Stimulated activated CD4-positive, alpha-beta T cell treated with anti-CD3 and anti-CD28 coated beads, Interleukin-12 subunit alpha, Interleukin-12 subunit beta, amount 100 ng/mL, for 24 hours (primary cell): ENCODE measurements around the gene SARDH.
A peak's percentile ranks its signal among the peaks of the same experiment; 100 is the strongest.

Experiments
- DNase-seq, 2 experiments: peaks; one replicate each; pipeline ENCODE4 v3.0.0-alpha.2; 2020; ENCODE audit warnings: low read depth in 2 of 2

The SARDH gene, protein sequence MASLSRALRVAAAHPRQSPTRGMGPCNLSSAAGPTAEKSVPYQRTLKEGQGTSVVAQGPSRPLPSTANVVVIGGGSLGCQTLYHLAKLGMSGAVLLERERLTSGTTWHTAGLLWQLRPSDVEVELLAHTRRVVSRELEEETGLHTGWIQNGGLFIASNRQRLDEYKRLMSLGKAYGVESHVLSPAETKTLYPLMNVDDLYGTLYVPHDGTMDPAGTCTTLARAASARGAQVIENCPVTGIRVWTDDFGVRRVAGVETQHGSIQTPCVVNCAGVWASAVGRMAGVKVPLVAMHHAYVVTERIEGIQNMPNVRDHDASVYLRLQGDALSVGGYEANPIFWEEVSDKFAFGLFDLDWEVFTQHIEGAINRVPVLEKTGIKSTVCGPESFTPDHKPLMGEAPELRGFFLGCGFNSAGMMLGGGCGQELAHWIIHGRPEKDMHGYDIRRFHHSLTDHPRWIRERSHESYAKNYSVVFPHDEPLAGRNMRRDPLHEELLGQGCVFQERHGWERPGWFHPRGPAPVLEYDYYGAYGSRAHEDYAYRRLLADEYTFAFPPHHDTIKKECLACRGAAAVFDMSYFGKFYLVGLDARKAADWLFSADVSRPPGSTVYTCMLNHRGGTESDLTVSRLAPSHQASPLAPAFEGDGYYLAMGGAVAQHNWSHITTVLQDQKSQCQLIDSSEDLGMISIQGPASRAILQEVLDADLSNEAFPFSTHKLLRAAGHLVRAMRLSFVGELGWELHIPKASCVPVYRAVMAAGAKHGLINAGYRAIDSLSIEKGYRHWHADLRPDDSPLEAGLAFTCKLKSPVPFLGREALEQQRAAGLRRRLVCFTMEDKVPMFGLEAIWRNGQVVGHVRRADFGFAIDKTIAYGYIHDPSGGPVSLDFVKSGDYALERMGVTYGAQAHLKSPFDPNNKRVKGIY

DNA sequence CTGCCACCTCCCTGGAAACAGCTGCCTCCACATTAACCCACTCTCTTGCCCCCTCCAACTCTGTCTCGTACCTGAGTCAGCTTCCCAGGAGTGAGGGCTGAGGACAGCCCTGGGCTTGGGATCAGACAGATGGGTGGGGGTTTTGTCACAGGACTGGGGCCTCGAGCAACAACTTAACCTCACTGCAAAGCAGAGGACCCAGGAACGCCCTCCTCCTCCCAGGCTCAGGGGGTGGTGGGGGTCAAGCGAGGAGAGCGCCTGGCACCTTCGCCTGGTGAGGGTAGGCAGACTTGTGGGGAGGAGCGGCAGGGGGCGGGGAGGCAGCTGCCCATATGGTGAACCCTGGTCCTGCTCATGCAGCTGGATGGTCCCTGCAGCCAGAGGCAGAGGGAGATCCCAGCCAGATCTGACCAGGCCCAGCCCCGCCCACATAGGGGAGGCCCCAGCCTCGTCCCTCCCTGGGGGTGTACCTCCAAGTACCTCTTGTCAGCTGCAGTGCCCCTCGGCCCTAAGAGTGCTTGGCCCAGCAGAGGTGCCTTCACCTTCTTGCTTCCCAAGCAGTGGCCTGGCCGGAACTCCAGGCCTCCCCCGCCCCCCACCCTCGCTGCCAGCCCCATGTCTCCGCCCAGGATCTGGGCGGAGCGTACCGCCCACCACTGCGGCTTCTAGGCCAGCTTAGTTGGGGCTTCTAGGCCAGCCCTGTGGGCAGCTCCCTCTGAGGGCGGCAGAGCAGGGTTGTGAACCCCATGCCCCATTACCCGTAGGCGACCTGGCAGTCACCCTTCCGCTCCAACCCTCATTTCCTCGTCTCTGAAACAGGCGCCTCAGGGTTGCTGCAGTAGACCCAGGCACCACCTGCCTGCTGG lies at the start of gene SARDH:
SARDH (minus strand) TSS at position 579 of the 866 bp plus-strand sequence. CDS start 4,179 bp downstream, outside the sequence.
- peak in 1 of 2 experiments; percentile 28 for DNase-seq

DNA sequence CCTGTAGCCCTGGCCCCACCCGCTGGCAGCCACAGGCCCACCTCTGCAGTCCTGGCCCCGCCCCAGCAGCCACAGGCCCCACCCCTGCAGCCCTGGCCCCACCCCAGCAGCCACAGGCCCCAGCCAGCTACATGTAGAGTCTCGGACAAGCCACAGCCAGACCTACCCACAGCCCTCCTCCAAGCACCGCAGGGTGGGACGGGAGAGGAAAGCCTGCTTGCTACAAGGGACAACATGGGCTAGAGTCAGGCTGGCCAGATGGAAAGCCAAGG lies 49.5 kb upstream of the SARDH start:
- no peak for DNase-seq

DNA sequence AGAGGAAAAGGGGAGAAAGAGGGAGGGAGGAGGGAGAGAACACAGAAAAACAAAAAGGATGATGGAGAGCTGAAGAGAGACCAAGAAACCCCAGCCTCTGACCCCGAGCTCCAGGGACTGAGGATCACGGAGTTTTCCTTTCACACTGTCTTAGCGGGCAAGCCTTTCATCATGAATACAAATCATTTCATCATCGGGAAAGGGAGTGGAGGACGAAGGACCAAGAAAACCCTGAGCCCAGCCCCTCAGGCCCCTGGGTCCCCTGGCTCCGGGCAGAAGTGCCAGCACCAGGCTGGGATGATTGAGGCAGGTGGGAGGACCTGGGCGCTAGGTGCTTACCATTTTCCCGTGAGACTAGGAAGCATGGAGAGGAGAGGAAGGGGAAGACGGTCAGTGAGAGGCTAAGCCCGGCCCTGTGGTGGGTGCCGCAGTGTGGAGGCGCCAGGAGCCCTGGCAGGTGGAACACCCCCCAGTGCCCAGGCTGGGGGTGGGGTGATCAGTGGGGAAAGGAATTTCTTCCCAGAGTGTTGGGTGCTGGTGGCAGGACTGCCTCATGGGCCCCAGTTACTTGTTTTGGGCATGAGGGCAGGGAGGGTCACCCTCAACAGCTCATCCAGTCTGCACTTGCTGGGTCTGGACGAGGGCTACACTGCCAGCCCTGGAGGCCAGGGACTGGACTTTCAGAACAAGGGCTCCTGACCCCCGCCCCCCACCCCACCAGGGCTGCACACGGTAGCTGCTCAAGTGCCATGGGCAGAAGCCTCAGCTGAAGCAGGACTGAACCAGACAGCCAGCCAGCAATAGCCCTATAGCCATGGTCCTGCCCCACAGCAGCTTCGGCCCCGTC lies 49.0 kb upstream of the SARDH start:
- DNase-seq = no peak

DNA sequence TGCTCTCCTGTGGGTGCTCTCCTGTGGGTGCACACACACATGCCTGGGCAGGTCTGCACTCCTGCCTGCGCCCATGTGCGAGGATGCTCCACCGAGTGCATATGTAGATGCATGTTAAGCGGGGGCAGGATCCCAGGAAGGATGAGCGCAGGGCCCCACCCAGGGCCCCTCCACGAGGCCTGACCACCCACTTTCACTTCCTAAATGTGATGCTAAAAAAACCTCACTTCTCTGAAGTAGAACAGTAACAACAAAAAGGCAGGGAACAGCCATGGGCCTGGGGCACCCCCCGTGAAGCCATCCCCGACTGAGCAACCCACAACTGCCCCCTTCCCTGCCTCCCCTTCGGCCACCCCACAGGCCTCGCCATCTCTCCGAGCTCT lies 48.2 kb upstream of the SARDH start:
- DNase-seq = no peak

DNA sequence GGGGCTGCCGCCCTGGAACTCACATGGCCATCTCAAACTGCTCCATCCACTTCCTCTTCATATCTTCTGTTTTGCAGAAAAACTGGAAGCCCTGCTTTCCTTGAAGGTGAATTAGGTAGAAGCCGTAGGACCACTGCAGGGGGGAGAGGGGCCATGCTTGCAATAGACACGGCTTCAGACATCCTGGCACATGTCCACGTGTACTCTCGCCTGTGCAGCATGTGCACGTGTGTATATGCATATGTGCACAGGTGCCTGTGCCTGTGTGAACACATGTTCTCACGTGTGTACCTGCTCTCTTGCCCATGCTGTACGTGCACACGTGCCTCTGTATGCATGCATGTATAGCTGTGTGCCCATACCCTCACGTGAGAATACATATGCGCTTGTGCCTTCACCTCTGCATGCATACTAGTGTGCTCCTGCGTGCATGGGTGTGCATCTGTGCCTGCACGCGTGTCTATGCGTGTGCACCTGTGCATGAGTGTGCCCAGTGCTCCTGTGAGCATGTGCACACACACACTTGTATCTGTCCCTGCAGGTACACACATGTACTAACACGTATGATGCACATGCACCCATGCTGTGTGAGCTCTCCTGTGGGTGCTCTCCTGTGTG lies 47.7 kb upstream of the SARDH start:
- no peak for DNase-seq

DNA sequence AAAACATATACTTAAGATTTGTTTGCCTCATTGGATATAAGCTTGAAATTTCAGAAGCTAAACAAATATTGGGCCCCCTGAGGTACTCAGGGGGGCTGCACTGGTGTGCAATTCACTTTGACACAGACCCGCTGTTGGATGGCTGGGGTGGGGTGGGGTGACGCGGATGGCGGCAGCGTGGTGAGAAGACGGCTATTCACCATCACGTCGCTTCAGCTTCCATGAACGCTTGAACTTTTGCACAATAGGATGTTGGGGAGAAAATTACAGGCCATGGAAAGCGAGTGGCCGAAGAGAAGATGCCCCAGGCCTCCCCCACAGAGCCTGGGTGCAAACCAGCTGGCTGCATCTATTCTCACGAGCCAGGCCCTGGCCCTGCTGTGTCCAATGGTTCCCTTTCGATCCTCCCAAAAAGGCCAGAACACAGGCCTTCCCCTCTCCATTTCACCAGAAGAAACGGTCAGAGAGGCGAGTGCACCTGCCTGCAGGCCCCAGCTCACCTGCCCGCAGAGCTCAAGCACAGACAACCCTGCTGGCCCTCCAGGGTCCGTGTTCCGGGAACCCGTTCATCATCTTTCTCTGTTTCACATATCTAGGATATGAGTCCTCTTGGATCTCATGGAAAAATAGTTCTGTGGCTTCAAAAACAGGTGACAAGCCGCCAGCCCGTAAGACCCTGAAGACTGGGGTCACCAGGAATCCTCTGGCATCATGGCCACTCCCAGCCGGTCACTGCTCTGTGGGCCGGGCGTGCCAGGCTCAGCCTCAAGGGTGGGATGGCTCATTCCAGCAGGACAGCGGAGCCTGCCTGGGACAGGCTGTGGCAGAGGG lies 46.8 kb upstream of the SARDH start:
- DNase-seq = no peak

DNA sequence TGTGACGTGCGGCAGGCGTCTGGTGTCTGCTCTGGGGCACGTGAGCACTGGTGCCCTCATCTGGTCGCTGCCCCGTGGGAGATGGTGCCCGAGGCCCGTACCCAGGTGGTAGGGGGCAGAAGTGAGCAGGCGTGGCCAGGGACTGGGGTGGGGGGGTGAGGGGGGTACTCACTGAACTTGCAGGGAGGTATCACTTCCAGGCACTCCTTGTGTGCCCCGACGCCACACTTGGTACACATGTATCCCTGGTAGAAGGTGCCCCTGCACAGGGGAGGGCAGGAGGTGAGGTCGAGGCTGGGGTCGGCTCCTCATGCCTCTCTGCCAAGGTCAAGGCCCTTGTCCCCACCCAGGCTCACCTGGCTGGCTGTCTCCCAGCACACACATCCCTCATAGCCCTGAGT lies 45.2 kb upstream of the SARDH start:
- no peak for DNase-seq

DNA sequence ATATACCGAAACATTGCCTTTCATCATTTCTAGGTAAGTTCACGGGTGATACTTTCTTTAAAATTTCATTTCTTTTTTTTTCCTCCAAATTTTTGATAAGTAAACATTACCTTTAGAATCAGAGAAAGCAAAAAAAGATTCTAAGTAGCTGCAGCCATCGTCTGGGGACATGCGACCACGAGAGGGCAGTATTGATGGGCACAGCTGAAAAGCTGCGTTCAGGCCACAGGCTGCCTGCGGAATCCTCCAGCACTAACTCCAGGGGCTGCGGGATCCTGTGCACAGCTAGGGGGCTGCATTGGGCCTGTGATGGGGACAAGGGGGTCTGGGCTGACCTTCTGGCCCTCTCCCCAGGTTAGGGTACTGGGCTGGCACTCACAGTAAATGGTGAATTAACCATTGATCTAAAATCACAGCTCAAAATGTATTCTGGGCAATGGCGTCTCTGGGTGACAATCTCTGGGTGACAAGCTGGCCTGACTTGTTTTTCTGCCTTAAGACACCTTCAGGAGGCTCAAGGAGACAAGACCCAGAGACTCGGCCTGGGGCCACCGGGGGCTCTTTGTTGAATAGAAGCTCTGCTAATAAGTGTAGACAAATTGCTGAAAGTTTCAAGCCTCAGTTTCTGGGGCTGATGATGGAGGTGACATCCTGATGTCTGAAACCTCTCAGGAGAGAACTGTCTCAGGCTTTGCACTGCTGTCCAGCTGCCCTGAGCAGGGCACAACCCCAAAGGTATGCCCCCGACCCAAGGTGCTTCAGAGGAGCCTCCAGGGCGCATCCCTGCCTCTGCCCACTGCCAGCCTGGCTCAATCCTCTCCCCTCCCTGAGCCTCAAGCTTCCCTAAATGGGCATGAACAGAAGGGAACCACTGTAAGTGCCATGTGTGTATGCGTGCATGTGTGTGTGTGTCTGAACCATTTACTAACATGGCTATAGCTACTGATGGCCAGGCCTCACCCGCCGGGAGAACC lies 44.3 kb upstream of the SARDH start:
- peak; percentile 33 to 66 for DNase-seq

DNA sequence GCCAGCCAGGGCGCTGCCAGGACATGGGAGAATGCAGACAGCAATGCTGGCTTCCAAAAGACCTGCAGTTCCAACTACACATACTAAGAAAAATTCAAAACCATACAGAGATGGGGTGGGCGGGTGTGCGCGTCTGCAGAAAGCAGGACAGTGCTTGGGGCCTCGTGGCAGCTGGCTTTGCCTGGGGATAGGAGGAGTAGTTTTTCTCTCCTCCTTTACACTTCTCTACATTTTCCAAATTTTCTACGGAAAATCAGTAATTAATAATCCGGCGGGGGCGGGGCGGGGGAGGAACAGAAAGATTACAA lies 43.6 kb upstream of the SARDH start:
- no peak for DNase-seq

DNA sequence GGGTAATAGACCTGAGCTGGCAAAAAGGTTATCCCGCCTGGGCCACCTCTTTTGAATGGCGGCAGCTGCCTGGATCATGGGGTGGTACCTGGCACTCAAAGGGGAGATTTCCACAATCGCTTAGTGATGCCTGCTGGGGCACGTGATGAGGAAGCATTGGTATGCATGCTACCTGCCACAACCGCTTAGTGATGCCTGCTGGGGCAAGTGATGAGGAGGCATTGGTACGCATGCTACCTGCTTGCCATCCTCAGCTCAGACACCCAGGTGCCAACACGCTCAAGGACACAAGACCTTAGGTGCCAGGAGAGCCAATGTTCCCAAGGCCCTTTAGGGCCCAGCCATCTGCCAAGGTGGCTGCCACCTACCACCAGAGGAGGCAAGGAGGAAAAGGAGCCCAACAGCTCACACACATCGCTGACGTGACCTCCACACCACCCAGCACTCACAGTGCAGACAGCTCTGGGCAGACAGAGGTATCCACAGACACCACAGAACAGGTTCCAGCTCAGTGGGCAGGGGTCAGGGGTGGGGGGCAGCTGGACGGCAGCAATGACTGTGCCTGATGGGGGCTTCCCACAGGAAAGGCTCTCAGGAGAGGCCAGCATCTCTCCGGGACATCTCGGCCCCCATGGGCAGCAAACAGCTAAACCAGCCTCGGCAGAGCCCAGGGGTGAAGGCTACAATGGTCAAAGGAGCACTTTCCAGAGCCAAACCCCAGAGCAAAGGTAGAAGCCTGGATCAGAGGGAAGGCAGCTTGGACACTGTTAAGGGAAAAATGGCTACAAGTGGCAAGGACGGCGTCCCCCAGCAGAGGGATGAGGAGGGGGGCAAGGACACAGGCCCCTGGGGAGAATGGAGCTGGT lies 43.0 kb upstream of the SARDH start:
- DNase-seq = no peak

DNA sequence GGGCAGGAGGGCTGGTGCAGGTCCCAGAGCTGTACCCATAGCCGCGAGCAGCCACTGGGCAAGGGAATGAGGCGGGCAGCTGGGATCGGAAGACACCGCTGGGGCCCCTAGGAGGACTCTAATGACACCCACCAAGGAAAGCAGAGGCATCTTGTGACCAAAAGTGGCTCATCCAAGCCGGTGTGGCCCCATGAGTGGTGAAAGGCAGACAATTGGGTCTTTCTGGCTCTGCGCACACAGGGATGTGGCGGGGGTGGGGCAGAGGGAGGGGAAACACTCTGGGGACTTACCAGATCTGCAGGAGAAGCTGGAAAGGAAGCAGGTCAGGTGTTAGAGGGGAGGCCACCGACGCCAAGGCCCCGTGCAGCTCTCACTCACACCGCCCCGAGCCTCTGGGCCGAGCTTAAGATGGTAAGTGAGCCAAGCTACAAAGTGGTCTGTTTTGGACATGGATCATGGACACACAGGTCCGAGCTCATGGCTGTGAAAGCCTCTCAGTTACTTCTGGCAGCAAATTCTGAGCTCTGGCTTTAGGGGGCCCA lies 42.3 kb upstream of the SARDH start:
- DNase-seq = no peak

DNA sequence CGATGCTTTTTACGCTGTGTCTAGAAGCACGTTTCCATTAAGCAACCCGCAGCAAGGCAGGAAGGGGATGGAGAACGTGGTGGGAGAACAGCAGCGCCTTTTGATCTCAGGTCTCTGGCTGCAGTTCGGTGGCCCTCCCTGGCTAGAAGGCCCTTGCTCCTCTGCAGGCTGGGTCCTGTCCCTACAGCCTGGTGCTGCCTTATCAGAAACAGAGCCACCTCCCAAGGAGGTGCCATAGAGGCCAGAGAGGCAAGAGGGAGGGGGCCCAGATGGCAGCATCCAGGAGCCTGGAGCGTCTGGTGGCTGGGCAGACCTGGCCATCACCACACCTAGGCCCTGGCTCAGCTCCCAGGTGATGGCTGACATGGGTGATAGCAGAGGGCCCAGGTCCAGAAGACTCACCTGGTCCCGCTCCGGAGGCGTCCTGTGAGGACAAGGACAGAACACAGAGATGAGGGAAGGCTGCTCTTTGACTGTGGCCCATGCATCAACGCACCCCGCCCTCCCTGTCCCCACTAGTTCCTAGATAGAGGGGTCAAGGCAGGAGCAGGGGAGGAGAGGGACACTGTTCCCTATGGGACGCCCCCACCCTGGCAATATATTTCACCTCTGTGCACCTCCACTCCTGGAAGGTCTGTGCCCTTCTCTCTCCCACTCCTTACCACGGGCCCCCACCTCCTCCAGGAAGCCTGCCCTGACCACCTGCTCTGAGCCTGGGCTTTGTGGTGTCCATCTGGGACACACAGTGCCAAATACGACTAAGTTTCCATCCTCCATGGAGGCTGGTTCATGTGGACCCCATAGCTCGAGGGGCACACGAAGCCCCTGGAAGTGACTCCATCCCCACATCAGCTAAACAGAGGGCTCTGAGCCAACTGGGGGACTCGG lies 41.6 kb upstream of the SARDH start:
- no peak for DNase-seq

DNA sequence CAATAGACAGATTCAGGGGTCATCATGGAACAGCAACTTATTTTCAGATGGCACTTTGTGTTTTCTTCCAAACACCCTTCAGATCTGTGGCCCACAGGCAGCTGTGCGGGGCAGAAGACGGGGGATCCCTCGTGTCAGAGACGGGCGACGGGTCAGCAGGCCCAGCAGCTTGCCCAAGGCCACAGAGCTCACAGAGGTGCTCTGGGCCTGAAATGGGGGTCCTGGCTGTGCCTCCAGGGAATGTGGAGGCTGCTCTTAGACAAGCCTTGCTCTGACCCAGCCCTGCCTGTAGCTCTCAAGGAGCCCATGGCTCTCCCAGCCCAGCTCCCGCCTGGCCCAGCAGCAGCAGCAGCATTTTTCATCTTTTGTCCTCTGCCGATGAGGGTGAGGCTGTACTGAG lies 40.9 kb upstream of the SARDH start:
- no peak for DNase-seq

DNA sequence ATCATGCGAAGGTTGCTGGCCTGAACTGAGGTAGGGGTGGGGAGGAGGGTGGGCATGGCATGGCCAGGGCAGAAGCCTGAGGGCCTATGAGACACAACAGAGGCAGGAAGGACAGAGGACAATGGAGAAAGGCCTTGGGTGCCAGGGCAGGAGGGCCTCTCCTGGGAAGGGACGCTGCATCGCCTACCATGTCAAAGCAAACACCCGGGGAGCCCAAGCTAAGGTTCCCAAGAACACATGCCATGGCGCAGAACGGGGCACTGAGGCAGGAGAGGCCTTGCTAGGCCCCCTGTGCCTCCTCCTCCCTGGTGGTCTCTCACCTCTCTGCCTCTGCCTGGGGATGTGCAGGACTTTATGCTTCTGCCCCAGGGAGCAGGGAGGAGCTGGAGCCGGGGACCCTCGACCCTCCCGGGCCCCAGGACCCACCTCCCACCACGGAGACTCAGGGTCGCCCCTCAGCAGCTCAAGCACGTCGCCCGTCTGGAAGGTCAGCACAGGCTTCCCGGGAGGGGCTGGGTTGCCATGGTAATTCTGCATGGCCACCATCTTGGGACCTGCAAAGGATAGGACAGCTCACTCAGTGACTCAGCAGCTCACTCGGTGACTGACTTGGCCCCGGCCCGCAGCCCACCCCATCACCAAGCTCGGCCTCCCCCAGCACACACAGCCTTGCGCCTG lies 40.3 kb upstream of the SARDH start:
- no peak for DNase-seq

DNA sequence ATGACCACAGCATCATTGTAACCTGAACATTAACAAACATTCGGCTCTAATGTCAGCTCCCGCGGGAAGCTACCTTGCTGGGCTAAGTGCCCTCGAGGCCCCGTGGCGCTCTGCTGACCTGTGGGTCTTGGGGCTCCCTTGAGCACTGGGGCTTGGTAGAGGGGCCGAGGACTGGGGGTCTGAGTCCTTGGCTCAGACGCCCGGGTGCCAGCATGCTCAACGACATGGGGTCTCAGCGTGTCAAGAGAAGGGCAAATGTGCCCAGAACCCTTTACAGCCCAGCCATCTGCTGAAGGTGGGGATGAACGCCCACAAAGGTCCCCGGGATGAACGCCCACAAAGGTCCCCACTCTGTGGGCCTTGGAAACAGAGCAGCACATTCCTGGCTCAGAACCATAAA lies 39.7 kb upstream of the SARDH start:
- no peak for DNase-seq
